A549 (cell line): ENCODE results near the gene UBAC2. TPM values are rescaled to one million over a fixed set of nuclear protein-coding genes. Genes with fewer than 3 reads are reported as not detected.

Source experiments
- ATAC-seq, 2 experiments: fragments of 200-7000 bp in 1 of 2; fragments of >200 bp in 1 of 2; cut with Nextera tagmentation in 1 of 2; cut with Tn5 transposase in 1 of 2; 3 replicates each; pipeline versions ENCODE4 v1.8.0 to v1.9.1; 2018 to 2020; ENCODE audit warnings: mild to moderate bottlenecking in 1 of 2, moderate library complexity in 1 of 2
- CTCF ChIA-PET: fragments of 300-600 bp; sonication (Branson Sonifier 250); formaldehyde crosslinking; extraction: SDS; loops from one replicate; lab custom pipeline; 2021; ENCODE audit warnings: antibody characterized with exemption, inconsistent platforms; lab: Yijun Ruan, JAX
- POLR2A ChIA-PET: fragments of 350-600 bp; formaldehyde crosslinking; extraction: SDS; loops from one replicate; lab custom pipeline; 2021; ENCODE audit warnings: antibody characterized with exemption, inconsistent platforms; lab: Yijun Ruan, JAX
- DNase-seq, 2 experiments: peaks; one replicate each; pipeline versions ENCODE4 v3.0.0 to v3.0.0-alpha.2; 2011 to 2016; ENCODE audit warnings: low read depth in 1 of 2, low spot score in 1 of 2
- FAIRE-seq: peaks from 2 replicates; lab custom pipeline; 2011; peaks lifted over from hg19 to GRCh38; lab: Jason Lieb, UNC
- H3K27ac ChIP-seq, 2 experiments: fragments of >200 bp; sonication (Bioruptor Twin); formaldehyde crosslinking; 3 replicates each; pipeline ENCODE4 v1.5.1; 2016 to 2017
- H3K4me1 ChIP-seq: fragments of >200 bp; sonication (Bioruptor Twin); formaldehyde crosslinking; 3 replicates; pipeline ENCODE4 v1.6.1; 2016
- H3K4me2 ChIP-seq: fragments of >200 bp; sonication (Bioruptor Twin); formaldehyde crosslinking; 3 replicates; pipeline ENCODE4 v1.6.1; 2016
- H3K4me3 ChIP-seq: fragments of >200 bp; sonication (Bioruptor Twin); formaldehyde crosslinking; 3 replicates; pipeline ENCODE4 v1.5.1; 2016
- H3K9me3 ChIP-seq: fragments of >200 bp; sonication (Bioruptor Twin); formaldehyde crosslinking; 3 replicates; pipeline ENCODE4 v1.6.1; 2016
- ATOH8 ChIP-seq: fragments of 250-450 bp; sonication (Bioruptor Pico); IDR thresholded peaks from 2 replicates; pipeline ENCODE4 v1.5.0; 2020; ENCODE audit warnings: low read depth, mild to moderate bottlenecking, moderate library complexity
- EHMT2 ChIP-seq: fragments of 200-600 bp; sonication (generic); IDR thresholded peaks from 2 replicates; pipeline ENCODE4 v1.6.1; 2016; ENCODE audit warnings: antibody characterized with exemption, low read depth, mild to moderate bottlenecking, moderate library complexity
- ELK1 ChIP-seq: fragments of 150-350 bp; IDR thresholded peaks from 2 replicates; pipeline ENCODE4 v1.6.1; 2014; ENCODE audit warnings: low read depth, mild to moderate bottlenecking, low read length
- EP300 ChIP-seq, 2 experiments: fragments of >200 bp; sonication (Bioruptor Twin); formaldehyde crosslinking; IDR thresholded peaks; 2 replicates in 1 of 2; 3 replicates in 1 of 2; pipeline ENCODE4 v1.6.1; 2016 to 2017
- FOSL2 ChIP-seq, 2 experiments: fragments of 450-650 bp in 1 of 2; fragments of >200 bp in 1 of 2; sonication (Bioruptor Twin) in 1 of 2; formaldehyde crosslinking; IDR thresholded peaks; 2 replicates each; pipeline versions ENCODE4 v1.5.0 to v1.6.1; 2016 to 2020; ENCODE audit warnings: mild to moderate bottlenecking in 1 of 2, moderate library complexity in 1 of 2
- GATA3 ChIP-seq: IDR thresholded peaks from 2 replicates; pipeline ENCODE4 v1.6.1; 2012; ENCODE audit warnings: borderline replicate concordance
- HOXB13 ChIP-seq: fragments of 250-450 bp; sonication (Bioruptor Pico); IDR thresholded peaks from 2 replicates; pipeline ENCODE4 v1.5.0; 2020; ENCODE audit warnings: low read depth, mild to moderate bottlenecking, moderate library complexity
- JUN ChIP-seq, 2 experiments: fragments of >200 bp; sonication (Bioruptor Twin); formaldehyde crosslinking; IDR thresholded peaks; 2 replicates in 1 of 2; 3 replicates in 1 of 2; pipeline ENCODE4 v1.6.1; 2016 to 2017
- JUNB ChIP-seq: fragments of >200 bp; sonication (Bioruptor Twin); formaldehyde crosslinking; IDR thresholded peaks from 2 replicates; pipeline ENCODE4 v1.6.1; 2016
- MAZ ChIP-seq: fragments of 150-350 bp; IDR thresholded peaks from 2 replicates; pipeline ENCODE4 v1.6.1; 2014; ENCODE audit warnings: antibody characterized with exemption, low read depth, low read length, borderline replicate concordance
- PBX3 ChIP-seq: IDR thresholded peaks from 2 replicates; pipeline ENCODE4 v1.6.1; 2012
- RCOR1 ChIP-seq: fragments of 150-350 bp; IDR thresholded peaks from 2 replicates; pipeline ENCODE4 v1.6.1; 2014; ENCODE audit warnings: antibody characterized with exemption, low read length, low read depth
- REST ChIP-seq: fragments of 200-600 bp; sonication (generic); IDR thresholded peaks from 2 replicates; pipeline ENCODE4 v1.6.1; 2016; ENCODE audit warnings: antibody characterized with exemption, mild to moderate bottlenecking, moderate library complexity
- ZFP36 ChIP-seq: fragments of 450-650 bp; IDR thresholded peaks from 2 replicates; pipeline ENCODE4 v1.6.1; 2014; ENCODE audit warnings: borderline replicate concordance; ENCODE audit not compliant: partially characterized antibody
- WGBS: methylation state at CpG from one replicate; pipeline ENCODE4 v1.1.6; 2017; ENCODE audit errors: missing lambda C conversion rate; 5-methylcytosine and 5-hydroxymethylcytosine counted together
- polyA plus RNA-seq, 4 experiments: library from polyadenylated mRNA; depleted of rRNA in 3 of 4; stranded (reverse); fragments of >200 nt; fragmentation: RNase III in 1 of 4; extraction: RNeasy Plus Mini Kit Qiagen cat#74134 plus additional on column Dnase treatment in 1 of 4; gene quantifications; 2 replicates in 3 of 4; 3 replicates in 1 of 4; pipeline ENCODE4 v1.2.3, GENCODE V29; 2011 to 2017
- TF ChIP-seq, protein P1 (sequence below): fragments of 250-450 bp; sonication (Bioruptor Pico); IDR thresholded peaks from 2 replicates; pipeline ENCODE4 v1.5.0; 2021; ENCODE audit warnings: mild to moderate bottlenecking, moderate library complexity, borderline replicate concordance

Gene UBAC2
- polyA plus RNA-seq, 2 of the 4 experiments (the other 2 are of a cell fraction), result 61.6 to 103 TPM

DNA sequence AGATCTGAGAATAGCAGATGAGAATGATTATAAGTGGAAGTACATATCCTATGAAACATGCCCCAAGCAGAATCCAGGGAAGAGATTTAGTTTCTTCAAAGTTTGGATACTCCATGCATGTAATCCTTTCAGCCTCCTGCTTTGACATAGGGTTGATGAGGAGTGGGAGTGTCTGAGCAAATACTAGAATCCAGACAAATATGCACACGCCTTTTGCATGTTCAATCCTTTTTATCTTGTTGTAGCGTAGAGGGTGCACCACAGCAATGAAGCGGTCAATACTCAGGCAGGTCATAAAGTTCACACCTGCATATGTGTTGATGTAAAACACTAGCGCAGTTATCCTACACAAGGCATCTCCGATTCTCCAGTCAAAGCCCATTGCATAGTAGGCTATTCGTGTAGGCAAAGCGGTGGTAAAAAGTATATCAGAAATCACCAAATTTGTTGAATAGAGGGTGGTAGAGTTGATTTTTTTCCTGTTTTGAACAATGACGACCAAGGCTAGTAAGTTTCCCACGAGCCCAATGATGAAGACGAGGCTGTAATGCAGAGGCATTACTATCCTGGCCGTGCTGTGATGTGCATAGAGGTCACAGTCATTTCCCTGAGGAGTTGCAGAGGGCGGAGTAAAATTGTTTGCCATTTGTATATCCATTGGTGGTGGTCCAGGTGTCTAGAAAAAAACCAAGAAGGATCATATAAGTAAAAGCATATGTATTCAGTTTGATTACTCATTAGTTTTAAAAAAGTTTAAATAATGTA is 95.0 kb downstream of the UBAC2 start:
- CTCF ChIA-PET, result interaction anchor here (1.2 kb wide), 1 partner anchor 10 kb away, joined by 3 read pairs; no protein-coding TSS in a partner anchor
- FAIRE-seq, result no peak
- 95% methylated on average over 12 of the region's 12 CpGs for WGBS

GRCh38 chr13:99296398-99296797 is 95.7 kb downstream of the UBAC2 start:
- POLR2A ChIA-PET, result interaction anchor here (0.6 kb wide), 1 partner anchor 96 kb away, joined by 3 read pairs; the partner anchor contains the start of gene UBAC2
- no peak overlapping the region for H3K27ac ChIP-seq
- H3K4me2 ChIP-seq, result no peak overlapping the region
- DNase-seq (no peak), FAIRE-seq (no peak), ATAC-seq (no peak)
- CTCF ChIA-PET, result interaction anchor here (1.2 kb wide), 1 partner anchor 9 kb away, joined by 3 read pairs; no protein-coding TSS in a partner anchor
- H3K4me1 ChIP-seq, result no peaks in the 10 kb centered on the region
- no peaks in the 10 kb centered on the region for H3K9me3 ChIP-seq
- 95% methylated on average over 4 of the region's 4 CpGs for WGBS
- no peak overlapping the region for H3K4me3 ChIP-seq
- no peak for TF ChIP-seq PBX3
- no peak for TF ChIP-seq JUNB
- TF ChIP-seq MAZ, result no peak
- no peak for TF ChIP-seq EP300 (IDR thresholded peaks at IDR 0.05)
- TF ChIP-seq, protein P1, sequence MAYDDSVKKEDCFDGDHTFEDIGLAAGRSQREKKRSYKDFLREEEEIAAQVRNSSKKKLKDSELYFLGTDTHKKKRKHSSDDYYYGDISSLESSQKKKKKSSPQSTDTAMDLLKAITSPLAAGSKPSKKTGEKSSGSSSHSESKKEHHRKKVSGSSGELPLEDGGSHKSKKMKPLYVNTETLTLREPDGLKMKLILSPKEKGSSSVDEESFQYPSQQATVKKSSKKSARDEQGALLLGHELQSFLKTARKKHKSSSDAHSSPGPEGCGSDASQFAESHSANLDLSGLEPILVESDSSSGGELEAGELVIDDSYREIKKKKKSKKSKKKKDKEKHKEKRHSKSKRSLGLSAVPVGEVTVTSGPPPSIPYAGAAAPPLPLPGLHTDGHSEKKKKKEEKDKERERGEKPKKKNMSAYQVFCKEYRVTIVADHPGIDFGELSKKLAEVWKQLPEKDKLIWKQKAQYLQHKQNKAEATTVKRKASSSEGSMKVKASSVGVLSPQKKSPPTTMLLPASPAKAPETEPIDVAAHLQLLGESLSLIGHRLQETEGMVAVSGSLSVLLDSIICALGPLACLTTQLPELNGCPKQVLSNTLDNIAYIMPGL (CRISPR knock-in tag), result no peak
- no peak for TF ChIP-seq JUN (IDR thresholded peaks at IDR 0.05)
- TF ChIP-seq ATOH8 (CRISPR knock-in tag), result no peak
- no peak for TF ChIP-seq EHMT2
- no peak for TF ChIP-seq ZFP36
- TF ChIP-seq HOXB13 (CRISPR knock-in tag), result no peak

More for the DNA sequence above, 95.0 kb downstream of the UBAC2 start:
- POLR2A ChIA-PET, result no interaction called here
- H3K27ac ChIP-seq, result no peak overlapping the region
- H3K4me1 ChIP-seq, result no peaks in the 10 kb centered on the region
- H3K4me3 ChIP-seq, result no peak overlapping the region
- TF ChIP-seq RCOR1, result no peak
- no peak for TF ChIP-seq FOSL2 (IDR thresholded peaks at IDR 0.05)
- TF ChIP-seq FOSL2 (CRISPR knock-in tag; IDR thresholded peaks at IDR 0.05), result no peak
- TF ChIP-seq, protein P1 (CRISPR knock-in tag), result no peak
- no peak for TF ChIP-seq GATA3
- no peak for TF ChIP-seq REST
- TF ChIP-seq ELK1, result no peak
- no peak for TF ChIP-seq EP300 (IDR thresholded peaks at IDR 0.05)
- ATAC-seq (no peak), DNase-seq (no peak)
- H3K4me2 ChIP-seq, result no peak overlapping the region
- H3K9me3 ChIP-seq, result no peaks in the 10 kb centered on the region
